OCI-LY1 (cell line): ENCODE data around the gene AP3D1.

Source experiments
- CTCF ChIP-seq: fragments of 200-600 bp; sonication (generic), shearing (Covaris generic); IDR thresholded peaks from 2 replicates; pipeline ENCODE4 v1.5.1; 2017; ENCODE audit warnings: mild to moderate bottlenecking, antibody characterized with exemption, low read length, moderate library complexity, mixed read lengths
- EZH2 ChIP-seq: fragments of 200-600 bp; sonication (generic), shearing (Covaris generic); IDR thresholded peaks from 2 replicates; pipeline ENCODE4 v1.8.0; 2017; ENCODE audit warnings: borderline replicate concordance, mixed run types, mild to moderate bottlenecking, antibody characterized with exemption, low read length, moderate library complexity, mixed read lengths

- TF ChIP-seq CTCF (no peak), EZH2 (no peak)
Observed at GRCh38 chr19:2135474-2136402, 15.6 kb downstream of the AP3D1 start.
